Effector memory CD8-positive, alpha-beta T cell (primary cell): ENCODE data around the gene ATRIP.
"Not testable (repeated sequence)": the region's sequence is repeated elsewhere in the genome, so short reads cannot be mapped to it uniquely, and the experiment has no call there.

Experiments used
- ATAC-seq: fragments of 150-1000 bp; cut with Tn5 transposase; replicated peaks from 2 replicates; pipeline ENCODE4 v1.10.0; 2021; ENCODE audit warnings: mild to moderate bottlenecking, moderate library complexity
- DNase-seq, 3 experiments: peaks; one replicate each; pipeline ENCODE4 v3.0.0; 2021
- H3K27ac Mint-ChIP-seq, 2 donors: one replicate each; pipeline ENCODE4 v1.8.0; 2022; ENCODE audit warnings: mild to moderate bottlenecking in 2 of 2, mixed read lengths in 2 of 2, moderate library complexity in 2 of 2
- H3K27me3 Mint-ChIP-seq, 2 donors: one replicate each; pipeline ENCODE4 v1.8.0; 2022; ENCODE audit warnings: mixed read lengths in 2 of 2
- H3K36me3 Mint-ChIP-seq: one replicate; pipeline ENCODE4 v1.8.0; 2022; ENCODE audit warnings: mild to moderate bottlenecking, moderate library complexity, mixed read lengths; ENCODE audit not compliant: insufficient read depth
- H3K4me1 Mint-ChIP-seq, 2 donors: one replicate each; pipeline ENCODE4 v1.8.0; 2022; ENCODE audit warnings: low read depth in 2 of 2, mixed read lengths in 2 of 2
- H3K4me3 Mint-ChIP-seq, 2 donors: one replicate each; pipeline ENCODE4 v1.8.0; 2022; ENCODE audit warnings: mild to moderate bottlenecking in 2 of 2, mixed read lengths in 2 of 2, moderate library complexity in 2 of 2
- H3K9me3 Mint-ChIP-seq, 2 donors: one replicate each; pipeline ENCODE4 v1.8.0; 2022; ENCODE audit warnings: mixed read lengths in 2 of 2

ATRIP gene

GRCh38 chr3:48478626-48479555 is 32.4 kb downstream of the ATRIP start:
- peak overlapping the region; percentile 85 to 87 for H3K4me3 Mint-ChIP-seq
- peak; percentile 77 for ATAC-seq
- H3K36me3 Mint-ChIP-seq, result peaks cover 31% of the 10 kb centered on the region
- H3K4me1 Mint-ChIP-seq, result peaks cover 30 to 36% of the 10 kb centered on the region in 2 donors
- H3K27me3 Mint-ChIP-seq, result no peaks in the 10 kb centered on the region
- H3K9me3 Mint-ChIP-seq, result no peaks in the 10 kb centered on the region
- DNase-seq, result peak; percentile 58 to 69 (median 58)
- H3K27ac Mint-ChIP-seq, result peak overlapping the region; percentile 90 to 98

GRCh38 chr3:48480891-48481290 is 34.4 kb downstream of the ATRIP start:
- not testable (repeated sequence) for H3K27ac Mint-ChIP-seq, H3K4me3 Mint-ChIP-seq, DNase-seq, H3K9me3 Mint-ChIP-seq, ATAC-seq, H3K27me3 Mint-ChIP-seq
- H3K36me3 Mint-ChIP-seq, result peaks cover 26% of the 10 kb centered on the region
- peaks cover 24 to 28% of the 10 kb centered on the region in 2 donors for H3K4me1 Mint-ChIP-seq

- not testable (repeated sequence) for H3K4me3 Mint-ChIP-seq, ATAC-seq, H3K27me3 Mint-ChIP-seq, DNase-seq, H3K9me3 Mint-ChIP-seq, H3K27ac Mint-ChIP-seq
- peaks cover 19 to 23% of the 10 kb centered on the region in 2 donors for H3K4me1 Mint-ChIP-seq
- peaks cover 15% of the 10 kb centered on the region for H3K36me3 Mint-ChIP-seq
These were observed 36.3 kb downstream of the ATRIP start for GRCh38 chr3:48482822-48483221.

- ATAC-seq (no peak), DNase-seq (no peak)
- no peaks in the 10 kb centered on the region for H3K4me1 Mint-ChIP-seq
- H3K4me3 Mint-ChIP-seq, result no peak overlapping the region
- H3K36me3 Mint-ChIP-seq, result no peaks in the 10 kb centered on the region
- H3K27me3 Mint-ChIP-seq, result no peaks in the 10 kb centered on the region
- no peaks in the 10 kb centered on the region for H3K9me3 Mint-ChIP-seq
- H3K27ac Mint-ChIP-seq, result no peak overlapping the region
These were observed 40.4 kb downstream of the ATRIP start for GRCh38 chr3:48486952-48487351.

GRCh38 chr3:48492461-48493202 is 46.1 kb downstream of the ATRIP start:
- no peak for DNase-seq
- peak; percentile 29 for ATAC-seq
- Mint-ChIP-seq H3K36me3 (peaks cover 17% of the 10 kb centered on the region), H3K4me1 (no peaks in the 10 kb centered on the region), H3K4me3 (no peak overlapping the region), H3K27ac (no peak overlapping the region), H3K9me3 (no peaks in the 10 kb centered on the region), H3K27me3 (no peaks in the 10 kb centered on the region)

- H3K9me3 Mint-ChIP-seq, result no peaks in the 10 kb centered on the region
- H3K36me3 Mint-ChIP-seq, result peaks cover 17% of the 10 kb centered on the region
- no peak for ATAC-seq
These were observed 46.6 kb downstream of the ATRIP start for GRCh38 chr3:48493203-48493501.

GRCh38 chr3:48500656-48501055 is 54.1 kb downstream of the ATRIP start:
- H3K4me3 Mint-ChIP-seq, result no peak overlapping the region
- ATAC-seq (no peak), DNase-seq (no peak)
- no peaks in the 10 kb centered on the region for H3K9me3 Mint-ChIP-seq
- H3K4me1 Mint-ChIP-seq, result peaks cover 36 to 38% of the 10 kb centered on the region in 2 donors
- H3K27ac Mint-ChIP-seq, result peak overlapping the region; percentile 90 to 91
- H3K36me3 Mint-ChIP-seq, result peaks cover 10% of the 10 kb centered on the region
- H3K27me3 Mint-ChIP-seq, result no peaks in the 10 kb centered on the region

More at GRCh38 chr3:48493203-48493501, 46.6 kb downstream of the ATRIP start:
- Mint-ChIP-seq H3K27me3 (no peaks in the 10 kb centered on the region), H3K4me1 (no peaks in the 10 kb centered on the region), H3K4me3 (no peak overlapping the region), H3K27ac (no peak overlapping the region)
- no peak for DNase-seq

GRCh38 chr3:48501196-48501595 is 54.7 kb downstream of the ATRIP start:
- ATAC-seq (no peak), DNase-seq (no peak)
- H3K27me3 Mint-ChIP-seq, result no peaks in the 10 kb centered on the region
- peak overlapping the region; percentile 90 to 91 for H3K27ac Mint-ChIP-seq
- H3K9me3 Mint-ChIP-seq, result no peaks in the 10 kb centered on the region
- H3K4me1 Mint-ChIP-seq, result peaks cover 36 to 41% of the 10 kb centered on the region in 2 donors
- no peak overlapping the region for H3K4me3 Mint-ChIP-seq
- peaks cover 10% of the 10 kb centered on the region for H3K36me3 Mint-ChIP-seq

- H3K4me1 Mint-ChIP-seq, result peaks cover 37 to 46% of the 10 kb centered on the region in 2 donors
- no peaks in the 10 kb centered on the region for H3K9me3 Mint-ChIP-seq
- peak overlapping the region in 1 of 2 donors; percentile 83 for H3K4me3 Mint-ChIP-seq
- no peak for DNase-seq
- H3K27me3 Mint-ChIP-seq, result no peaks in the 10 kb centered on the region
- ATAC-seq, result no peak
- H3K36me3 Mint-ChIP-seq, result peaks cover 3% of the 10 kb centered on the region
- H3K27ac Mint-ChIP-seq, result peak overlapping the region; percentile 90 to 91
These were observed 55.6 kb downstream of the ATRIP start for GRCh38 chr3:48502121-48502520.

- Mint-ChIP-seq H3K9me3 (no peaks in the 10 kb centered on the region), H3K4me3 (peak overlapping the region; percentile 83 to 86), H3K4me1 (peaks cover 43 to 52% of the 10 kb centered on the region in 2 donors), H3K36me3 (peaks cover 3% of the 10 kb centered on the region), H3K27me3 (no peaks in the 10 kb centered on the region), H3K27ac (peak overlapping the region; percentile 90 to 91)
- ATAC-seq, result no peak
- DNase-seq, result no peak
These were observed 56.2 kb downstream of the ATRIP start for GRCh38 chr3:48502728-48503168.

GRCh38 chr3:48503401-48504050 is 57.0 kb downstream of the ATRIP start:
- no peak for DNase-seq
- Mint-ChIP-seq H3K9me3 (no peaks in the 10 kb centered on the region), H3K4me3 (peak overlapping the region; percentile 83 to 86), H3K4me1 (peaks cover 45 to 55% of the 10 kb centered on the region in 2 donors), H3K36me3 (peaks cover 3% of the 10 kb centered on the region), H3K27me3 (no peaks in the 10 kb centered on the region), H3K27ac (peak overlapping the region; percentile 90 to 91)
- peak; percentile 2 for ATAC-seq

- peaks cover 45 to 55% of the 10 kb centered on the region in 2 donors for H3K4me1 Mint-ChIP-seq
- H3K36me3 Mint-ChIP-seq, result peaks cover under 1% of the 10 kb centered on the region
- H3K27ac Mint-ChIP-seq, result peak within 1 kb of the TSS; percentile 90 to 91
These were observed 57.8 kb downstream of the ATRIP start, which contains the start of gene SHISA5 for GRCh38 chr3:48504051-48504946. SHISA5 (minus strand) TSS chr3:48504174; CDS start chr3:48504094, 80 bp downstream.

More at GRCh38 chr3:48504051-48504946, 57.8 kb downstream of the ATRIP start, which contains the start of gene SHISA5:
- ATAC-seq, result peak; percentile 61
- H3K4me3 Mint-ChIP-seq, result peak within 1 kb of the TSS; percentile 83 to 86
- DNase-seq, result peak; percentile 40 to 46 (median 45)
- H3K9me3 Mint-ChIP-seq, result no peaks in the 10 kb centered on the region
- no peaks in the 10 kb centered on the region for H3K27me3 Mint-ChIP-seq
